ENCODE measurements around the gene SPANXD. TPM values are rescaled to one million over a fixed set of nuclear protein-coding genes. Genes with fewer than 3 reads are reported as not detected.
"Not testable (repeated sequence)": the region's sequence is repeated elsewhere in the genome, so short reads cannot be mapped to it uniquely, and the experiment has no call there.

Gene SPANXD
- total RNA-seq: not detected

- H3K4me3 Mint-ChIP-seq; H3K9me3 Mint-ChIP-seq (ENCODE audit: low read depth); CTCF ChIA-PET; ATAC-seq; H3K27ac Mint-ChIP-seq; H3K27me3 Mint-ChIP-seq; DNase-seq; H3K36me3 Mint-ChIP-seq; H3K4me1 Mint-ChIP-seq: not testable (repeated sequence)
Measured at GRCh38 chrX:141698639-141699038, at the start of gene SPANXD. Gene SPANXD, minus strand, starts transcription at chrX:141698739. Its CDS starts 334 bp downstream, at chrX:141698405.

GRCh38 chrX:141742666-141743065 lies 44.1 kb upstream of the SPANXD start:
- Mint-ChIP-seq H3K4me3 (no peak overlapping the region), H3K4me1 (no peaks in the 10 kb centered on the region), H3K36me3 (no peaks in the 10 kb centered on the region), H3K27me3 (no peaks in the 10 kb centered on the region), H3K27ac (no peak overlapping the region), H3K9me3 (ENCODE audit: low read depth) (no peaks in the 10 kb centered on the region)
- ATAC-seq (no peak), DNase-seq (no peak)
- CTCF ChIA-PET: no interaction called here

- no peaks in the 10 kb centered on the region for H3K36me3 Mint-ChIP-seq
- no peak overlapping the region for H3K27ac Mint-ChIP-seq
- ATAC-seq (no peak), DNase-seq (no peak)
- peaks cover 2% of the 10 kb centered on the region for H3K9me3 Mint-ChIP-seq (ENCODE audit: low read depth)
- CTCF ChIA-PET: no interaction called here
- H3K4me3 Mint-ChIP-seq: no peak overlapping the region
- H3K27me3 Mint-ChIP-seq: no peaks in the 10 kb centered on the region
- H3K4me1 Mint-ChIP-seq: no peaks in the 10 kb centered on the region
Measured at GRCh38 chrX:141736656-141737055, 38.1 kb upstream of the SPANXD start.

- Mint-ChIP-seq H3K27me3 (no peaks in the 10 kb centered on the region), H3K36me3 (no peaks in the 10 kb centered on the region), H3K27ac (no peak overlapping the region), H3K9me3 (ENCODE audit: low read depth) (peaks cover 2% of the 10 kb centered on the region), H3K4me1 (no peaks in the 10 kb centered on the region), H3K4me3 (no peak overlapping the region)
- ATAC-seq: no peak
- CTCF ChIA-PET: no interaction called here
- DNase-seq: no peak
Measured at GRCh38 chrX:141733371-141733770, 34.8 kb upstream of the SPANXD start.

- no peaks in the 10 kb centered on the region for H3K27me3 Mint-ChIP-seq
- no peak for ATAC-seq
- H3K36me3 Mint-ChIP-seq: no peaks in the 10 kb centered on the region
Measured at GRCh38 chrX:141732031-141732430, 33.5 kb upstream of the SPANXD start.

GRCh38 chrX:141724186-141724585 lies 25.6 kb upstream of the SPANXD start:
- DNase-seq (no peak), ATAC-seq (no peak)
- H3K27me3 Mint-ChIP-seq: no peaks in the 10 kb centered on the region
- CTCF ChIA-PET: no interaction called here
- H3K4me3 Mint-ChIP-seq: no peak overlapping the region
- H3K4me1 Mint-ChIP-seq: no peaks in the 10 kb centered on the region
- H3K27ac Mint-ChIP-seq: no peak overlapping the region
- peaks cover 2% of the 10 kb centered on the region for H3K9me3 Mint-ChIP-seq (ENCODE audit: low read depth)
- H3K36me3 Mint-ChIP-seq: no peaks in the 10 kb centered on the region

More at GRCh38 chrX:141732031-141732430, 33.5 kb upstream of the SPANXD start:
- no peak overlapping the region for H3K4me3 Mint-ChIP-seq
- DNase-seq: no peak
- no peak overlapping the region for H3K27ac Mint-ChIP-seq
- no peaks in the 10 kb centered on the region for H3K4me1 Mint-ChIP-seq
- CTCF ChIA-PET: no interaction called here
- H3K9me3 Mint-ChIP-seq (ENCODE audit: low read depth): peaks cover 2% of the 10 kb centered on the region

- CTCF ChIA-PET: no interaction called here
- no peaks in the 10 kb centered on the region for H3K9me3 Mint-ChIP-seq (ENCODE audit: low read depth)
- H3K27ac Mint-ChIP-seq: no peak overlapping the region
- no peak for DNase-seq
- no peaks in the 10 kb centered on the region for H3K4me1 Mint-ChIP-seq
- H3K27me3 Mint-ChIP-seq: no peaks in the 10 kb centered on the region
- no peaks in the 10 kb centered on the region for H3K36me3 Mint-ChIP-seq
- H3K4me3 Mint-ChIP-seq: no peak overlapping the region
- no peak for ATAC-seq
Measured at GRCh38 chrX:141714680-141715079, 16.1 kb upstream of the SPANXD start.

GRCh38 chrX:141701072-141701471 lies 2.5 kb upstream of the SPANXD start:
- no peak for ATAC-seq
- no peak overlapping the region for H3K4me3 Mint-ChIP-seq
- no peaks in the 10 kb centered on the region for H3K36me3 Mint-ChIP-seq
- H3K9me3 Mint-ChIP-seq (ENCODE audit: low read depth): no peaks in the 10 kb centered on the region
- no peaks in the 10 kb centered on the region for H3K4me1 Mint-ChIP-seq
- CTCF ChIA-PET: no interaction called here
- no peak overlapping the region for H3K27ac Mint-ChIP-seq
- H3K27me3 Mint-ChIP-seq: no peaks in the 10 kb centered on the region
- DNase-seq: no peak

GRCh38 chrX:141673946-141674345 lies 24.6 kb downstream of the SPANXD start:
- DNase-seq (no peak), ATAC-seq (no peak)

GRCh38 chrX:141669689-141670088 lies 28.9 kb downstream of the SPANXD start:
- CTCF ChIA-PET: no interaction called here
- no peaks in the 10 kb centered on the region for H3K4me1 Mint-ChIP-seq

More at GRCh38 chrX:141673946-141674345, 24.6 kb downstream of the SPANXD start:
- CTCF ChIA-PET: no interaction called here
- Mint-ChIP-seq H3K4me3 (no peak overlapping the region), H3K27ac (no peak overlapping the region), H3K9me3 (ENCODE audit: low read depth) (peaks cover 6% of the 10 kb centered on the region), H3K36me3 (no peaks in the 10 kb centered on the region), H3K27me3 (no peaks in the 10 kb centered on the region), H3K4me1 (no peaks in the 10 kb centered on the region)

GRCh38 chrX:141668371-141668770 lies 30.2 kb downstream of the SPANXD start:
- H3K9me3 Mint-ChIP-seq (ENCODE audit: low read depth): peaks cover 7% of the 10 kb centered on the region
- CTCF ChIA-PET: no interaction called here
- H3K27me3 Mint-ChIP-seq: no peaks in the 10 kb centered on the region
- no peak overlapping the region for H3K4me3 Mint-ChIP-seq
- H3K27ac Mint-ChIP-seq: no peak overlapping the region
- no peaks in the 10 kb centered on the region for H3K4me1 Mint-ChIP-seq
- ATAC-seq (no peak), DNase-seq (no peak)
- H3K36me3 Mint-ChIP-seq: no peaks in the 10 kb centered on the region

More at GRCh38 chrX:141669689-141670088, 28.9 kb downstream of the SPANXD start:
- Mint-ChIP-seq H3K9me3 (ENCODE audit: low read depth) (peaks cover 9% of the 10 kb centered on the region), H3K27ac (no peak overlapping the region), H3K36me3 (no peaks in the 10 kb centered on the region), H3K4me3 (no peak overlapping the region), H3K27me3 (no peaks in the 10 kb centered on the region)
- ATAC-seq: no peak
- no peak for DNase-seq

GRCh38 chrX:141662781-141663180 lies 35.8 kb downstream of the SPANXD start:
- DNase-seq (no peak), ATAC-seq (no peak)
- Mint-ChIP-seq H3K36me3 (no peaks in the 10 kb centered on the region), H3K4me1 (no peaks in the 10 kb centered on the region), H3K27me3 (no peaks in the 10 kb centered on the region), H3K4me3 (no peak overlapping the region), H3K27ac (no peak overlapping the region), H3K9me3 (ENCODE audit: low read depth) (peaks cover 4% of the 10 kb centered on the region)
- CTCF ChIA-PET: no interaction called here

- CTCF ChIA-PET: no interaction called here
- no peak for ATAC-seq
- H3K4me1 Mint-ChIP-seq: no peaks in the 10 kb centered on the region
- H3K27me3 Mint-ChIP-seq: no peaks in the 10 kb centered on the region
- no peaks in the 10 kb centered on the region for H3K9me3 Mint-ChIP-seq (ENCODE audit: low read depth)
- H3K4me3 Mint-ChIP-seq: no peak overlapping the region
- no peak for DNase-seq
- H3K27ac Mint-ChIP-seq: no peak overlapping the region
- no peaks in the 10 kb centered on the region for H3K36me3 Mint-ChIP-seq
Measured at GRCh38 chrX:141652286-141652685, 46.3 kb downstream of the SPANXD start.

All from activated CD8-positive, alpha-beta memory T cell treated with anti-CD3 and anti-CD28 coated beads, Interleukin-2, amount 10 ng/mL, durations not matched to agents 7 days and 5 days (primary cell).